ENCODE data around the gene HNRNPH1. TPM values are rescaled to one million over a fixed set of nuclear protein-coding genes. Genes with fewer than 3 reads are reported as not detected.

Gene HNRNPH1
- total RNA-seq, 1 donor from 2014 or later, result 657 TPM

GRCh38 chr5:179564526-179564925, 58.9 kb downstream of the HNRNPH1 start:
- no peak for TF ChIP-seq CTCF (IDR thresholded peaks at IDR 0.05; ENCODE audit: insufficient read depth, low read length, severe bottlenecking)
- Histone ChIP-seq H3K27me3 (ENCODE audit: control insufficient read depth, insufficient read depth, low read length) (no peaks in the 10 kb centered on the region), H3K4me3 (ENCODE audit: low read depth, low read length) (no peak overlapping the region), H3K36me3 (ENCODE audit: control insufficient read depth, insufficient read depth, low read length) (peaks cover 20% of the 10 kb centered on the region)
- FAIRE-seq (no peak), DNase-seq (ENCODE audit: low read depth) (no peak)

Other genes with a start within 250 kb of the HNRNPH1 start
- gene RUFY1, start 73.1 kb downstream of the HNRNPH1 start, total RNA-seq, result 32.9 and 37.6 TPM in 2 replicates
- gene CBY3, start 57.4 kb upstream of the HNRNPH1 start, total RNA-seq, result not detected in 2 replicates
- gene CANX, start 75.3 kb upstream of the HNRNPH1 start, total RNA-seq, result 925 and 1,015 TPM in 2 replicates
- 4.2 TPM in 2 replicates for gene MAML1, start 109.2 kb upstream of the HNRNPH1 start, total RNA-seq
- 0.26 and 0.38 TPM in 2 replicates for gene LTC4S, start 170.3 kb upstream of the HNRNPH1 start, total RNA-seq
- gene MGAT4B, start 183.2 kb upstream of the HNRNPH1 start, total RNA-seq, result 109 and 151 TPM in 2 replicates
- 686 and 733 TPM in 2 replicates for gene SQSTM1, start 197.2 kb upstream of the HNRNPH1 start, total RNA-seq
- gene MRNIP, start 235.1 kb upstream of the HNRNPH1 start, total RNA-seq, result 10.6 and 11.8 TPM in 2 replicates